Erythroblast (primary cell): ENCODE data around the gene JPH2.

Experiments used
- GATA1 ChIP-seq: IDR thresholded peaks from 2 replicates; pipeline ENCODE4 v1.6.1; 2011; ENCODE audit warnings: low read depth, mild to moderate bottlenecking, control low read depth, low read length, moderate library complexity
- POLR2A ChIP-seq: IDR thresholded peaks from 2 replicates; pipeline ENCODE4 v1.6.1; 2011; ENCODE audit warnings: mild to moderate bottlenecking, low read length

DNA sequence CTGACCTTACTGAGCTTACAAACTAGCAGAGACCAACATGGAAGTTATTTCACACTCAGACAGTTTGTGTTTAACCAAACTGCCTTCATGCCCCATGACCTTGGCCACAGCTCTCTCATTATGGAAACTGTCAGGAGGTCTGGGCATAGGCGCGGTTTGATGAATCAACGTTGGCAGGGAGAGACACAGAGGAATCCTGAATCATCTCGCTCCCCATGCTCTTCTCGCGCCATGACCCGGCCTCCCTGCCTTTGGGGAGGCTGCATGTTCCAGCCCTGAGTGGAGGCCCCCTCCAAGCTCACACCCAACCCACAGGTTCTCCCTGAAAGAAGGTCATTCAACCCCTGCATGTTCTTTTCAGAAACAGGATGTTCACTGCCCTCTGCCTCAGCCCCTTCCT, 44.2 kb upstream of the JPH2 start:
- TF ChIP-seq POLR2A (no peak), GATA1 (no peak)
